K562 (cell line): ENCODE data around the gene MED16.
"Not testable (repeated sequence)": the region's sequence is repeated elsewhere in the genome, so short reads cannot be mapped to it uniquely, and the experiment has no call there.

Experiments
- AFF1 ChIP-seq, 2 experiments: fragments of 450-650 bp; IDR thresholded peaks; 2 replicates each; pipeline ENCODE4 v1.6.1; 2018; ENCODE audit warnings: mild to moderate bottlenecking in 2 of 2, low read depth in 1 of 2; ENCODE audit not compliant: partially characterized antibody in 2 of 2
- EZH2 ChIP-seq: IDR thresholded peaks from 2 replicates; pipeline ENCODE4 v1.6.1; 2012; ENCODE audit warnings: low read depth, mild to moderate bottlenecking, inconsistent platforms, low read length, borderline replicate concordance

- not testable (repeated sequence) for TF ChIP-seq AFF1 (IDR thresholded peaks at IDR 0.05; ENCODE audit: low read depth in 1 of 2, partially characterized antibody in 2 of 2); EZH2
These were observed 39.3 kb downstream of the MED16 start for GRCh38 chr19:853614-854220.
